ENCODE data around the gene B3GNT3. TPM values are rescaled to one million over a fixed set of nuclear protein-coding genes. Genes with fewer than 3 reads are reported as not detected.

B3GNT3 gene
- total RNA-seq, 1 donor from 2014 or later = 11.5 TPM

DNA sequence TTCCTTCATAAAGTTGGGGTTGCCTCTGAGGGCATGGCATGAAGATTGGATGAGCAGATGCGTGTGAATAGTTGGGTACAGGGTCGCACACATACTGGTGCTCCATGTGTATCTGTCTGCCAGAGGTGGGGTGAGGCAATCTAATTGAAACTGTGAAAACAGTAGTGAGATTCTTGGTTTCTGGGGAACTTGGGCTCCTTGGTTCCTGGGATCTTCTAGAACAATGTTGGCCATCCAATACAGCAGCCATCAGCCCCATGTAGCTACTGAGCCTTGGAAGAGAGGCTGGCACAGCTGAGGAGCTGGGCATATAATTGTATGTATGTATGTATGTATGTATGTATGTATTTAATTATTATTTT, 43.0 kb upstream of the B3GNT3 start:
- Histone ChIP-seq H3K36me3 (ENCODE audit: control insufficient read depth, insufficient read depth, low read length) (no peaks in the 10 kb centered on the region), H3K4me3 (ENCODE audit: low read depth, low read length) (no peak overlapping the region), H3K27me3 (ENCODE audit: control insufficient read depth, insufficient read depth, low read length) (peaks cover 19% of the 10 kb centered on the region)
- no peak for DNase-seq (ENCODE audit: low read depth)
- TF ChIP-seq, protein P1, sequence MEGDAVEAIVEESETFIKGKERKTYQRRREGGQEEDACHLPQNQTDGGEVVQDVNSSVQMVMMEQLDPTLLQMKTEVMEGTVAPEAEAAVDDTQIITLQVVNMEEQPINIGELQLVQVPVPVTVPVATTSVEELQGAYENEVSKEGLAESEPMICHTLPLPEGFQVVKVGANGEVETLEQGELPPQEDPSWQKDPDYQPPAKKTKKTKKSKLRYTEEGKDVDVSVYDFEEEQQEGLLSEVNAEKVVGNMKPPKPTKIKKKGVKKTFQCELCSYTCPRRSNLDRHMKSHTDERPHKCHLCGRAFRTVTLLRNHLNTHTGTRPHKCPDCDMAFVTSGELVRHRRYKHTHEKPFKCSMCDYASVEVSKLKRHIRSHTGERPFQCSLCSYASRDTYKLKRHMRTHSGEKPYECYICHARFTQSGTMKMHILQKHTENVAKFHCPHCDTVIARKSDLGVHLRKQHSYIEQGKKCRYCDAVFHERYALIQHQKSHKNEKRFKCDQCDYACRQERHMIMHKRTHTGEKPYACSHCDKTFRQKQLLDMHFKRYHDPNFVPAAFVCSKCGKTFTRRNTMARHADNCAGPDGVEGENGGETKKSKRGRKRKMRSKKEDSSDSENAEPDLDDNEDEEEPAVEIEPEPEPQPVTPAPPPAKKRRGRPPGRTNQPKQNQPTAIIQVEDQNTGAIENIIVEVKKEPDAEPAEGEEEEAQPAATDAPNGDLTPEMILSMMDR (IDR thresholded peaks at IDR 0.05; ENCODE audit: insufficient read depth, low read length, poor library complexity, severe bottlenecking) = no peak

DNA sequence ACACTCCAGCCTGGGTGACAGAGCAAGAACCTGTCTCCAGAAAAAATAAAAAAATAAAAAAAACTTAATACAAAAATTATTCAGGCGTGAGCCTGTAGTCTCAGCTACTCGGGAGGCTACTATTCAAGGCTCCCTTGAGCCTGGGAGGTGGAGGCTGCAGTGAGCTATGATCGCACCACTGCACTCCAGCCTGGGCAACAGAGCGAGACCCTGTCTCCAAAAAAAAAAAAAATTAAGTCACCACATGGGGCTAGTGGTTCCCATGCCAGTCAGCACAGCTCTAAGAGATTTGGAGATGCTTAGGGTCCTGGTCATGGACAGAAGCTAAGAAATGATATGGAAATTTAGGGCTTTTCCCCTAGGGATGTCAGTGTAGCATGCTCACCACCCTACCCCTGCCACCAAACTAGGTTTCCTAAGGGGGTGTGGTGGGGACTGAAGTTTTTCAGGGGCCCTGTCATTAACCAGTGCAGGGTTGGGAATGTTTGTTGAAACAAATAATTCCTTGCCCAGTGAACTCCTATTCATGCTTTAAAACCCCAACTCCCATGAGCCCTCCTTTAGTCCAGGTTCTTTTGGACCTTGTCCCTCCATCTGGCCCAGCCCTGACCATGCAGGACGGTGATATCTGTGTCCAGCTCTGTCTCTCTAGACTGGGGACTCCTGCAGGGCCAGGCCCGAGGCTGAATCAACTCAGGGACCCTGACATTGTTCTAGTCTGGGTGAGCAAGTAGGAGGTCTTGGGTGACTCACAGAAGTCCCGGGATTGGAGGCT, 41.9 kb upstream of the B3GNT3 start:
- Histone ChIP-seq H3K4me3 (ENCODE audit: low read depth, low read length) (no peak overlapping the region), H3K36me3 (ENCODE audit: control insufficient read depth, insufficient read depth, low read length) (no peaks in the 10 kb centered on the region), H3K27me3 (ENCODE audit: control insufficient read depth, insufficient read depth, low read length) (peaks cover 16% of the 10 kb centered on the region)
- DNase-seq (ENCODE audit: low read depth) = no peak
- TF ChIP-seq, protein P1 (IDR thresholded peaks at IDR 0.05; ENCODE audit: insufficient read depth, low read length, poor library complexity, severe bottlenecking) = no peak

DNA sequence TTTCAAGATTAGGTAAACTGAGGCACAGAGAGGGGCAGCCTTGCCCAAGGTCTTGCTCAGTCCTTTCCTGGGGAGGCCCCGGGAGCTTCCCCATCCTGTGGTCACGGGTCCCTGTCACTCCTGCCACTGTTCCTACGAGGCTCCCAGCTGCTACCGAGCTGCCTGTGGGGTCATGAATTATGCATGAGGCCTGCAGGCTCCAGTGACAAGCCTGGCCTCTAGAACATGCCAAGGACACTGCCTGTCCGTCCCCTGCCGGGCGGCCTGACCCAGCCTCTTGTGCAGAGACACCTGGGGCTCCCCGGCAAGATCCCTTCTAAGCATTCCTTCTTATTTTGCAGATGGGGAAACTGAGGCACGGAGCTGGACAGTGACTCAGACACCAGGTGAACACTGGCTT, 41.0 kb upstream of the B3GNT3 start:
- Histone ChIP-seq H3K27me3 (ENCODE audit: control insufficient read depth, insufficient read depth, low read length) (peaks cover 14% of the 10 kb centered on the region), H3K36me3 (ENCODE audit: control insufficient read depth, insufficient read depth, low read length) (no peaks in the 10 kb centered on the region), H3K4me3 (ENCODE audit: low read depth, low read length) (no peak overlapping the region)
- no peak for DNase-seq (ENCODE audit: low read depth)
- TF ChIP-seq, protein P1 (IDR thresholded peaks at IDR 0.05; ENCODE audit: insufficient read depth, low read length, poor library complexity, severe bottlenecking) = no peak

DNA sequence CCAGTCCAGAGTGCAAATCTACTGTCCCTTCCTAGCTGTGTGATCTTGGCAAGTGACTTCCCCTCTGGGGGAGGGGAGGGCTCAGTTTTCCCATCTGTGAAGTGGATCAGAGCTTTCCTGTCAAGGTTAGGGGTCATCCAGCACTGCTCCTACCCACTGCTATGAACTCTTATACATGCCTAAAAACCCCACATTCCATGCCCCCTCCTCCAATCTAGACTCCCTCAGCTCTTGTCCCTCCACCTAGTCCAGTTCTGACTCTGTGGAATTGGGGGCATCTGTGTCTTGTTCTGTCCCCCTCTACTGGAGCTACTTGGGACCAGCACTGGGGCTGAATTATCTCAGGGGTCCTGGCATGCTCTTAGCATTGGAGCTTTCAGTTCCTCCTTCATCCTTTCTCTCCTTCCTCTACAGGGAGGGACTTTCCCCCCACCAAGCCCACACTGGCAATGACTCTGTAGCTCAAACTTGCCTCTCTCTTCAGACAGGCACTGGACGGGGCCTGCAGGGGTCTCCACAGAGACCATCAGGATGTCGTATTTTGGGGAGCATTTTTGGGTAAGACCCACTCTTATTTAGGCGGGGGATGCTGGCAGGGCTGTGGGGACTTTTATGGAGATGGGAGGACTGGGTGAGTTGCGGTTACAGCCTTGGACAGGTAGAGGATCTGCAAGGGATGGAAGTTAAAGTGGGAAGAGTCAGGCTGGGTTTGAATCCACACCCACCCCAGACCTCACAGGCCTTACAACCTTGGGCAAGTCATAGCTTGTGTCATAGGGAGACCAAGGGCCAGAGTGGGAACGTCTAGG, 40.1 kb upstream of the B3GNT3 start:
- TF ChIP-seq, protein P1 (IDR thresholded peaks at IDR 0.05; ENCODE audit: insufficient read depth, low read length, poor library complexity, severe bottlenecking) = no peak
- Histone ChIP-seq H3K4me3 (ENCODE audit: low read depth, low read length) (no peak overlapping the region), H3K27me3 (ENCODE audit: control insufficient read depth, insufficient read depth, low read length) (peaks cover 9% of the 10 kb centered on the region), H3K36me3 (ENCODE audit: control insufficient read depth, insufficient read depth, low read length) (no peaks in the 10 kb centered on the region)
- DNase-seq (ENCODE audit: low read depth) = no peak

DNA sequence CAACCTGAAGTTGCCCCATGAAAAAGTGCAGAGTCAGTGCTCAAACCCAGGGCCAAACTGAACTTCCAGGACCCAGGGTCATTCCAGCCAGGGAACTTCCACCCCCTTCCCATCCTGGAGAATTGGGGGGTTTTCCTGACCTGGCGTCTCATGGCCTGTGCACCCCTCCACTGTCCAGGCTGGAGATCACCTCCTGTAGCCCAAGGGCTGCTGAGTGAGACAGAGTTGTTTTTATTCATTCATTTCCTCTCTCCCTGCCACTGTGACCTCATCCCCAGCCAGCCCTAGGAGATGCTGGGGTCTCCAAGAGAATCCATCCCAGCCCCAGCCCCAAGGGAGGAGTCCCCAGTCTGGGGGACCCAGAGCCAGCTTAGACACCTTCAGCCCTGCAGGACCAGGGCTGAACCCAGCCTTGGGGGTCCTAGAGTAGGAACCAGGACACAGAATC, 39.5 kb upstream of the B3GNT3 start:
- Histone ChIP-seq H3K27me3 (ENCODE audit: control insufficient read depth, insufficient read depth, low read length) (peaks cover 9% of the 10 kb centered on the region), H3K36me3 (ENCODE audit: control insufficient read depth, insufficient read depth, low read length) (no peaks in the 10 kb centered on the region), H3K4me3 (ENCODE audit: low read depth, low read length) (no peak overlapping the region)
- TF ChIP-seq, protein P1 (IDR thresholded peaks at IDR 0.05; ENCODE audit: insufficient read depth, low read length, poor library complexity, severe bottlenecking) = no peak
- DNase-seq (ENCODE audit: low read depth) = no peak
